ACHN (cell line): ENCODE measurements around the gene ARHGEF1.

Experiments
- DNase-seq: peaks from one replicate; pipeline ENCODE4 v3.0.0-alpha.2; 2015
- in situ Hi-C: cut with HindIII; loops from 2 replicates; pipeline ENCODE4 v1.10.0; 2017; ENCODE audit warnings: low sequenced_read_pairs, low pct_ligation_motif_present, low pct_unique_long_range_greater_than_20kb

Gene ARHGEF1, protein sequence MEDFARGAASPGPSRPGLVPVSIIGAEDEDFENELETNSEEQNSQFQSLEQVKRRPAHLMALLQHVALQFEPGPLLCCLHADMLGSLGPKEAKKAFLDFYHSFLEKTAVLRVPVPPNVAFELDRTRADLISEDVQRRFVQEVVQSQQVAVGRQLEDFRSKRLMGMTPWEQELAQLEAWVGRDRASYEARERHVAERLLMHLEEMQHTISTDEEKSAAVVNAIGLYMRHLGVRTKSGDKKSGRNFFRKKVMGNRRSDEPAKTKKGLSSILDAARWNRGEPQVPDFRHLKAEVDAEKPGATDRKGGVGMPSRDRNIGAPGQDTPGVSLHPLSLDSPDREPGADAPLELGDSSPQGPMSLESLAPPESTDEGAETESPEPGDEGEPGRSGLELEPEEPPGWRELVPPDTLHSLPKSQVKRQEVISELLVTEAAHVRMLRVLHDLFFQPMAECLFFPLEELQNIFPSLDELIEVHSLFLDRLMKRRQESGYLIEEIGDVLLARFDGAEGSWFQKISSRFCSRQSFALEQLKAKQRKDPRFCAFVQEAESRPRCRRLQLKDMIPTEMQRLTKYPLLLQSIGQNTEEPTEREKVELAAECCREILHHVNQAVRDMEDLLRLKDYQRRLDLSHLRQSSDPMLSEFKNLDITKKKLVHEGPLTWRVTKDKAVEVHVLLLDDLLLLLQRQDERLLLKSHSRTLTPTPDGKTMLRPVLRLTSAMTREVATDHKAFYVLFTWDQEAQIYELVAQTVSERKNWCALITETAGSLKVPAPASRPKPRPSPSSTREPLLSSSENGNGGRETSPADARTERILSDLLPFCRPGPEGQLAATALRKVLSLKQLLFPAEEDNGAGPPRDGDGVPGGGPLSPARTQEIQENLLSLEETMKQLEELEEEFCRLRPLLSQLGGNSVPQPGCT

DNA sequence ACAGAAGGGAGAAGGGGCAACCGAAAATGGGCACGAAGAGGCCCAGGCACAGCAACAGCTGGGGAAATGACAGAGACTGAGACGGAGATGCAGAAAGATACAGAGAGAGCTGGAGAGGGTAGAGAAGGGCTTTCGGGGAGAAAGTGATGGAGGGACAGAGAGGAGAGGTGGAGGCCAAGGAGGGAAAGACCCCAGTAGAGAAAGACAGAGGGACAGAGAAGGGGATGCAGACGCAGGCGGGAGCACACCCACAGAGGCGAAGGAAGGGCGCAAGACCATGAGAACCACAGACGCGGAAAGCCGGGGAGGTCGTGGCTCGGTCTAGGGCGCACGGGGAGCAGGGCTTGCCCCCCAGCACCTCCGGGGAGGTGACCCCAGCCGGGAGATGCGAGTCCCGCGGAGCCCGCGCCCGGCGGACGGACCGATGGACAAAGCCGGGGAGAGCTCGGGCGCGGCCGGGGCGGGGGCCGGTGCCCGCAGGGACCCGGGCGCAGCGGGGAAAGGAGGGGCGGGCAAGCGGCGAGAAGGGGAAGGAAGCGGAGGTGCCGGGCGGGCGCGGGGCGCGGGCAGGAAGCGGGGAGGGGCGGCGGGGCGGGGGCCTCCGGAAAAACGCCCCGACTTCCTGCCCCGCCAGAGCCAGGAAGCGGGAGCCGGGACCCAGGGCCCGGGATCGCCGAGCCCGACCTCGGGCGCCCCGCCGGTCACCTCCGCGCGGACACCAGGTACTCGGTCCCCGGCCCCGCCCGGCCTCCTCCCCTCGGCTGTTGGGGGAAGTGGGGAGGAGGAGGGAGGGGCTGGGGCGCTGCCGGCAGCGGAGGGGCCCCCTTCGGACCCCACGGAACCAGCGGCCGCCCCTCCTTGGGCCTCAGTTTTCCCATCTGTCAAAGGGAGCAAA lies at the start of gene ARHGEF1:
TSS of gene ARHGEF1 (plus strand) at position 617 of the 895 bp plus-strand sequence. CDS start 4,899 bp downstream, outside the sequence.
- peak; percentile 43 for DNase-seq
- in situ Hi-C loops: no loop called here

DNA sequence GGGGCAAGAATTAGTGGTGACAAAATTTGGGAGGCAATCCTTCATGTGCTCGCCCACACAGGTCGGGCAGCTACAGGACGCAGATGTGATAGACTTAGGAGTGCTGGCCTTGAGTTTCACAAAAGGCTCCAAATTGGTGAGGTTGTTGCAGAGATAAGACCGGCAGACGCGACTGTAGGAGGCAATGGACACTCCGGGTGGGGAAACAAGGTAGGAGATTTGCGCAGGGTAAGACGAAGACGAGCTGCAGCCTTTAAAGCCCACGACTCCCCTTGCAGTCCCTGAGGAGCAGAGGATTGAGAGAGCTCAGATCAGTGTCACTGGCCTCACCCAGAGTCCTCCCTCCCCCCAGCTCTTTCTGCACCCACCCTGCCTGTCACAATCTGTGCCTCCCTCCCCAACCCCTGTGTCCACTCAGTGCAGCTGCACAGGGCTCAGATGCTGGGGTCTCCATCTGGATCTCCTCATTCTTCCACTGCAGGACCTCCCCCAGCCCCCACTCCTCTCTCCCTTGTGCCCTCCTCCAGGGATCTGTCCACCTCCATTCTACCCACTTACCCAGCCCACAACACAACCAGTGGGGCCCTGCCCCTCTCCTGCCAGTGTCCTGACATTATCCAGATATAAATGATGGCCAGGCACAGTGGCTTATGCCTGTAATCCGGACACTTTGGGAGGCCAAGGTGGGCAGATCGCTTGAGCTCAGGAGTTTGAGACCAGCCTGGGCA lies 44.8 kb upstream of the ARHGEF1 start:
- DNase-seq: no peak

DNA sequence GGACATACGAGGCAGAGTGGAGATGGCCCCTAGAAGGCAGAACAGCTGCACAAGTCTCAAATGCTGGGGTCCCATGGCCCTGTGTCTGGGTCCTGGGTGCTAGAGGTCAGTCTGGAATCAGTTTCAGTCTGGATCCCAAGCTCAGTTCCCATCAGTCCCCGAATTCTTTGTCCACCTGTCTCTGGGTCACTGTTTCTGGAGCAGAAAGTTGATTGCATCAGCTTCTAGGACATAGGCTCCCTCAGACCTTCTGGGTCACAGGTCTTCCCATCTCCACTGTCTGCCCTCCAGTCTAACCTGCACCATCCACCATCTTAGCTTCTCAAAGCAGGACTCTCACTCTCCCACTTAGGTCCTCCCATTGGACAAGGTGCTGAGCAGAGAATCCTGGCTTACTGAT lies 43.8 kb upstream of the ARHGEF1 start:
- in situ Hi-C loops: no loop called here
- no peak for DNase-seq

More for the DNA sequence above, 44.8 kb upstream of the ARHGEF1 start:
- in situ Hi-C loops: no loop called here

DNA sequence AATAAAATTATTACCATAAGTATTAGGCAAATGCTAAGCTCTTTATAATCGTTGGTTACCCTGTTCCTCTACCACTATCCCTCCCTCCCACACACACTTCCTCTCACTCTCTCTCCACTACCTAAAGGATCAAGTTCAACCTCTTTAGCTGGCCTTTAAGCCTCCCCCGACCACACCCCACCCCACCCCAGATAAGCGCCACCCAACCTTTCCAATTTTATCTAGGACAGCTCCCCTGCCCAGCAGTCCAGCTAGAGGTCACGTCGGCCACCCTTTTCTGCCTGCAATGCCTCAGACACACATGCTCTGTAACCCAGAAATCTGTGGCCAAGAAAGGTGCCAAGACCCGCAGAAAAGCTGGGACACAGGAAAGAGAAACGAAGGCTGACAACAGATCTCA lies 39.6 kb upstream of the ARHGEF1 start:
- in situ Hi-C loops: no loop called here

DNA sequence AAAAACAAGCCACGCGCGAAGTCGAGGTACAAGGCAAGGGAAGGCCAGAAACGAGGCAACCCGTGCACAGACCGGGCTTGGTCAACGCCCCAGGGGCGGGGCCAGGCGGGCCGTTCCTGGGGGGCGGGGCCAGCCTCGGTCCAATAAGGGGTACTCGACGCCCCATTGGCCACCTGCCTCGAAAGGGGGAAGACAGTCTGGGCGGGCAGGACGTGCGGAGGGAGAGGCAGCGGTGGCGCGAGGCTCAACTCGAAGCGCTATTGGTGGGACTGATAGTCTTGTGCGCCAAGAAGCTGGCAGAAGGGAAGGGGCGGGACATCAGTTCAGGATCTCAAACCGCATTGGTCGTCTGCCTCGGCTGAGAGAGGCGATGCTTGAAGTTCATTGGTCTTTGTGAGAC lies 38.4 kb upstream of the ARHGEF1 start, which contains the start of gene LYPD4:
TSS of gene LYPD4 (minus strand) at position 83 of the 400 bp plus-strand sequence. CDS start 5,398 bp downstream, outside the sequence.
- DNase-seq: no peak
- in situ Hi-C loops: no loop called here

More for the DNA sequence above, 39.6 kb upstream of the ARHGEF1 start:
- DNase-seq: no peak

DNA sequence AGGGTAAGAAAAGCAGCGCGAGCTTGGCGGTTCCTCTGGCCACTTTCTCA lies 38.2 kb upstream of the ARHGEF1 start, which contains the start of gene DMRTC2:
TSS of gene DMRTC2 (plus strand) at position 42 of the 50 bp plus-strand sequence. CDS start 2,387 bp downstream, outside the sequence.
- in situ Hi-C loops: no loop called here
- no peak for DNase-seq

DNA sequence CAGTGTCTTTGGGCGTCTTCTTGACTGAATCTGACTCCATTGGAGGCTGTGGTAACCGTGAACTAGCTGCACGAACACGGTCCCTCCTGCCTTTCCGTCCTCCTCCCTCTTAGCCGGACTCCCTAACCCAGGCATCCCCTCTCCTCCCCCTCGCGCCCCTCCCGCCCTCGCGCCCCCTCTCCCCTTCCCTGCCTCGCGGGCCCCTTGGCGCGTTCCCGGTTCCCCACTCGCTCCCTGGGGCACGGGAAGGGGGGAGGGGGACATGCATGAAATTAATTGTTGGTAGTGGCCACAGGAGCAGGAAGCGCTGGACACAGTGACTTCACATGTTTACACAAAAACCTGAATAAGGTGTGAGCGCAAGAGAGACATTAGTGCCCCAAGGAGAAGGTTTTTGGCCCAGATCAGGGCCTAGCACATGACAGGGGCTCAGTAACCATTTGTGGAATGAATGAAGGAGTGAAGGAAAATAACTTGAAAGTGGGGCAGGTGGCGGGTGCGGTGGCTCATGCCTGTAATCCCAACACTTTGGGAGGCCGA lies 37.9 kb upstream of the ARHGEF1 start:
- in situ Hi-C loops: no loop called here
- DNase-seq: no peak

DNA sequence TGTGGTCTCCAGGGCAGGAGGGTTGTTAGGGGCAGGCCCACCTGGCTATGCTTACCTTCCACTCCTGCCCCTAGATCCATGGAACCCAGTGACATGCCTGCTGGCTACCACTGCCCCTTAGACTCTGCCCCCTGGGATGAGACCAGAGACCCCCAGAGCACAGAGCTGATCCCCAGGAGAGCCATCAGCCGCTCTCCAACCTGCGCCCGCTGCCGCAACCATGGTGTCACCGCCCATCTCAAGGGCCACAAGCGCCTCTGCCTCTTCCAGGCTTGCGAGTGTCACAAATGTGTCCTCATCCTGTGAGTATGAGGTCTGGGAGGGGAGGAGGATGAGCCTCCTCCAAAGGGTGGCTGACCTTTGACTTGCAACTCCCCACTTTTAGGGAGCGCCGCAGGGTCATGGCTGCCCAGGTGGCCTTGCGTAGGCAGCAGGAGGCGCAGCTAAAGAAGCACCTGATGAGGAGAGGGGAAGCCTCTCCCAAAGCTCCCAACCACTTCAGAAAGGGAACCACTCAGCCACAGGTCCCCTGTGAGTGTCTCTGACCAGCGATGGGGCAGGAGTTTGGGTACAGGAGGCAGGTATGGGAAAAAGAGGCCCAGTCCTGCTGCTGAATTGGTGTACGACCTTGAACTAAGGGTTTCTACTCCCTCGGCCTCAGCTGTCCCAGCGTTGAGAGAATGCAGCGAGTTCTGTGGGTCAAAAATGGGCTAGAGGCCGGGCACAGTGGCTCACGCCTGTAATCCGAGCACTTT lies 35.5 kb upstream of the ARHGEF1 start:
- no peak for DNase-seq
- in situ Hi-C loops: no loop called here

DNA sequence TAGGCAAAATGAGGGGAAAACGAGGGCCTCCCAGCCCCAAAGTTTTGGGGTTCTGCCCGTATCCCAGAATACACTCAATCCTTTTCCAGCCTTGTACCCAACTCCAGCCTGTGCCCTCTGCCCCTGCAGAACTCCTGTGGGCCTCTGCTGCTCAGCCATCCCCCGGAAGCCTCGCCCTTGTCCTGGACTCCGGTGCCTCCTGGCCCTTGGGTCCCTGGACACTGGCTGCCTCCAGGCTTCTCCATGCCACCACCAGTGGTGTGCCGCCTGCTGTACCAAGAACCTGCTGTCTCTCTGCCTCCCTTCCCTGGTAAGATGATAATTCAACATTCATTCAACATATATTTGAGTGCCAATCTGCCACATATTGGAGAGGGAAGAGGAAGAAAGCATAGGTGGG lies 34.3 kb upstream of the ARHGEF1 start:
- in situ Hi-C loops: no loop called here
- no peak for DNase-seq

DNA sequence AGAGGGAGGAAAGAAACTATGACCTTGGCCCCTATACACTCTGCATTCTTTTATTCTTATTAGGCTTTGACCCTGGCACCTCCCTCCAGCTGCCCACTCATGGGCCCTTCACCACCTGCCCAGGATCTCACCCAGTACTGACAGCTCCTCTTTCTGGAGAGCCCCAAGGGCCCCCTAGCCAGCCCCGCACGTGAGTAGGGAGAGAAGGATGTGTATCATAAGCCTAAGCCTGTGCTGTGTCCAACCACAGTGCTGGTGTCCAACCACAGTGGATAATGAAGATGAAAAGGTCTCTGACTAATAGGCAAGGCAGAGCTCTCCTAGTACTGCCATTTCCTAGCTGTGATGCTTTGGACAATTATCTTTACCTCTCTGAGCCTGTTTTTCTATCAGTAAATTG lies 33.9 kb upstream of the ARHGEF1 start:
- DNase-seq: no peak
- in situ Hi-C loops: no loop called here

DNA sequence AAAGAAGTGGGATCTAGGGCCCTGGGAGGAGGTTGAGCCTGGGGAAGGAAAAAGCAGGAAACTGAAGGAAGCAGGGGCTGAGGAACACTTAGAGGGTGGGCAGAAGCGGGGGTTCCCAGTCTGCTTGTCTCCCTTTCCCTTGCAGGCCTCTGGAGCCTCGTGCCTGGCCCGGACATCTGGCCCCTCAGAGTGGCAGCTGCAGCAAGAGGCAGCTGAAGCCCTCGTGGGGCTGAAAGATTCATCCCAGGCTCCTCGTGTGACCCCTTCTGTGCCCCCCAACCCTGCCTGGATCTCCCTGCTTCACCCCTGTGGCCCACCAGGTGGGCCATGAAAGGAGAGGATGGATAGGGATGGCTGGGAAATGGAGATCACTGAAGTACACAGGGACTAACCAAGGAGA lies 32.6 kb upstream of the ARHGEF1 start:
- in situ Hi-C loops: no loop called here
- DNase-seq: no peak

DNA sequence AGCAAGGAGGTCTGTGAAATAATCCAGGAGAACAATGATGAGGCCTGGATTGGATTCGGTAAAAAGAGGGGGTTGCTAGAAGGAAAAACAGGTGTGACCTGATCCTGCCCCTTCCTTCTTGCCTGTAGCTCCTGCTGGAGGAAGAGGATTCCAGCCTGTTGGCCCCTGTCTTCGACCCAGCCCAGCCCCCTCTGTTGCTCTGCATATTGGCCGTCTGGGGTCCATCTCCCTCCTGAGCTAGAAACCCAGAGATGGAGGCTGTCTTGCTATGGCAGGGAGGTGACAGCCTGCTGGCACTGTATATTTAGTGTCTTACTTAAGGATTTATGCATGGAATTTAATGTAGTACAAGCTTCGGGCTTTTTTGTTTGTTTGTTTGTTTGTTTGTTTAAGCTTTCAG lies 31.5 kb upstream of the ARHGEF1 start:
- in situ Hi-C loops: no loop called here
- no peak for DNase-seq

DNA sequence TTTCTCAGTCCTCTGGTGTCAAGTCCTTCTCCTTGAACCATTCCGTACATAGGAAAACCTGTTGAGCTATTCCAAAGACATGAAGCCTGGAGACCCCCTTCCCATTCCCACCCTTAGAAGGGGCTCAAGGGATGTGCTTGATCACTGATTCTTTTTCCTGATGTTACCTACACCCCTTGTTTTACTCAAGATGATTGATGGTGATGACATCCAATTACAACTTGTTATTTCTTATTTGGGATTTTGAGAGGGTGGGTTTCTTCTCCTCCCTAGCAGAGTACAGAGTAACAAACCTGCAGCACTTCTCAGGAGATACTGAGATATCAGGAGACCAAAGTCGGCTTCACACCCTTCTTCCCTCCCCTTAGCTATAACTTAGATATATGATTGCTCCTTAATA lies 29.6 kb upstream of the ARHGEF1 start:
- in situ Hi-C loops: no loop called here
- no peak for DNase-seq

DNA sequence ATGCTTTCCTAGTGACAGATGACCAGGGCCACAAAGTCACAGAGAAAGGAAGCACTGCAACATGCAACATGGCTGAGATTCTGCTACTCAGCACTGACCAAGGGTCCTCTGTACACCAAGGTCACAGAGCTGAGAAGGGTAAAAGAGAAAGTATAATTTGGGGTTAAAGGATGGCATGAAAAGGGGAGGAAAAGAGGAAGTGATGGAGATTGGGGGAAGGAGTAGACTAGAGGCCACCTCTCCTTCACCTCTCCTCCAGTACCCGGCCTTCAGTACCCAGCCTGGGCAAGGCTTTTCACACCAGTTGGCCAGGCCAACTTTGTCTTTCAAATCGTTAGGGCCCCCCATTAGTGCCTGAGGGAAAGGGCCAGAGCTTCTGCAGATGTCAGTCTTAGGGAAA lies 29.2 kb upstream of the ARHGEF1 start:
- in situ Hi-C loops: no loop called here
- DNase-seq: no peak

DNA sequence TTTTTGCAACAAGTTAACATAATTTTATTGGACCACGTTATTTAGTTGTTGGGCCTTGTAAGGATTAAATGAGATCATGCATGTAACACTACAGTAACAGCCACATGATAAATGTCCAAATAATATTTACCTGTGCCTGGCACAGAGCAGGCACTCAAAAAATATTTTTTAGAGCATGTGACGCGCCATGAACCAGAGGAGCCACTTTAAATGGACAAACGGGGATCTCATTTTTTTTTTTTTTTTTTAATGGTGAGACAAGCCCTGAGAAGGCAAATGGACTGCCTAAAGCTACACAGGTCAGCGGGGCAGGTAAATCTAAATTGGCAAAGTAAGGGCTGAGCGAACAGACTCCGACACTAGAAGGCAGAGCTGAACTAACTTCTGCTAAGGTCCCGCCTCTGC lies 23.8 kb upstream of the ARHGEF1 start:
- in situ Hi-C loops: no loop called here
- DNase-seq: no peak

DNA sequence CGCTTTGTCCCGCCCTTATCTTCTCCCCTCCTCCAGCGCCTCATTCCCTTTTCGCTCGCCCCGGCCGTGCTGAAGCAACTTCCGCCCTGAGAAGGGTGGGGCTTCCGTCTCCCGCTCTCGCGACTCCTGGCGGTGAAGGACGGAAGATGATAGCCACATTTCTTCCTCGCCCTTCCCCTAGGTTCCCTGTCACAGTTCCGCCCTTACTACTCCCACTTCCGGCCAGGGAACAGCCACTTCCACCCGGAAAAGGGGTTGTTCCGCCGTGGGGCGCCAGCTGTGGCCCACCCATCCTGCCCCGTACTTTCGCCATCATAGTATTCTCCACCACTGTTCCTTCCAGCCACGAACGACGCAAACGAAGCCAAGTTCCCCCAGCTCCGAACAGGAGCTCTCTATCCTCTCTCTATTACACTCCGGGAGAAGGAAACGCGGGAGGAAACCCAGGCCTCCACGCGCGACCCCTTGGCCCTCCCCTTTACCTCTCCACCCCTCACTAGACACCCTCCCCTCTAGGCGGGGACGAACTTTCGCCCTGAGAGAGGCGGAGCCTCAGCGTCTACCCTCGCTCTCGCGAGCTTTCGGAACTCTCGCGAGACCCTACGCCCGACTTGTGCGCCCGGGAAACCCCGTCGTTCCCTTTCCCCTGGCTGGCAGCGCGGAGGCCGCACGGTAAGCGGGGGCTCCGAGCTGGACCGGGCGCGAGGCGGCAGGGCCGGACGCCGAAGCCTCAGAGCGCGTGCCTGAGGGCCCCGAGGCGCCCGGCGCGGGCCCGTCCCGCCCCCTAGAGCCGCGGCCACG lies 23.2 kb upstream of the ARHGEF1 start, which contains the start of gene RPS19:
TSS of gene RPS19 (plus strand) at position 638 of the 801 bp plus-strand sequence. CDS start 520 bp downstream, outside the sequence.
- DNase-seq: peak; percentile 96
- in situ Hi-C loops: no loop called here
